Activated CD4-positive, alpha-beta T cell treated with anti-CD3 and anti-CD28 coated beads, Interleukin-2, amount 10 ng/mL, durations not matched to agents 24 days and 14 days (primary cell): ENCODE data around the gene GIMAP2. TPM values are rescaled to one million over a fixed set of nuclear protein-coding genes. Genes with fewer than 3 reads are reported as not detected.
A peak's percentile ranks its signal among the peaks of the same experiment; 100 is the strongest.

Experiments
- DNase-seq: peaks from one replicate; pipeline ENCODE4 v3.0.0; 2022
- H3K27ac Mint-ChIP-seq: one replicate; pipeline ENCODE4 v1.8.0; 2022; ENCODE audit warnings: mild to moderate bottlenecking, mixed read lengths
- H3K27me3 Mint-ChIP-seq: one replicate; pipeline ENCODE4 v1.8.0; 2022; ENCODE audit warnings: mixed read lengths
- H3K36me3 Mint-ChIP-seq: one replicate; pipeline ENCODE4 v1.8.0; 2022; ENCODE audit warnings: low read depth, mild to moderate bottlenecking, mixed read lengths
- H3K4me1 Mint-ChIP-seq: one replicate; pipeline ENCODE4 v1.8.0; 2021; ENCODE audit warnings: mixed read lengths
- H3K4me3 Mint-ChIP-seq: one replicate; pipeline ENCODE4 v1.8.0; 2022; ENCODE audit warnings: mild to moderate bottlenecking, moderate library complexity, mixed read lengths
- H3K9me3 Mint-ChIP-seq: one replicate; pipeline ENCODE4 v1.8.0; 2021; ENCODE audit warnings: mixed read lengths
- intact Hi-C: fragments of 100-400 bp; cut with micrococcal nuclease; formaldehyde crosslinking; loops from one replicate; pipeline ENCODE4 v1.15.1; 2023
- total RNA-seq: library from RNA; stranded (reverse); gene quantifications from 2 replicates; pipeline ENCODE4 v1.2.3, GENCODE V29; 2022

The GIMAP2 gene
- total RNA-seq, 1 donor from 2014 or later, result 28.2 TPM

GRCh38 chr7:150728011-150728410 lies 42.5 kb downstream of the GIMAP2 start:
- H3K27me3 Mint-ChIP-seq, result no peaks in the 10 kb centered on the region
- intact Hi-C loops, result no loop called here
- H3K27ac Mint-ChIP-seq, result no peak overlapping the region
- peaks cover 52% of the 10 kb centered on the region for H3K4me1 Mint-ChIP-seq
- H3K9me3 Mint-ChIP-seq, result peaks cover 23% of the 10 kb centered on the region
- peak; percentile 48 for DNase-seq
- H3K4me3 Mint-ChIP-seq, result no peak overlapping the region
- H3K36me3 Mint-ChIP-seq, result peaks cover 59% of the 10 kb centered on the region

- Mint-ChIP-seq H3K9me3 (peaks cover 23% of the 10 kb centered on the region), H3K27ac (peak overlapping the region; percentile 13)
Observed at GRCh38 chr7:150728609-150729008, 43.1 kb downstream of the GIMAP2 start.

GRCh38 chr7:150731916-150732315 lies 46.4 kb downstream of the GIMAP2 start:
- Mint-ChIP-seq H3K4me1 (peaks cover 70% of the 10 kb centered on the region), H3K36me3 (peaks cover 24% of the 10 kb centered on the region), H3K9me3 (peaks cover 17% of the 10 kb centered on the region), H3K27me3 (no peaks in the 10 kb centered on the region), H3K4me3 (peak overlapping the region; percentile 70), H3K27ac (peak overlapping the region; percentile 94)
- intact Hi-C loops, result loop anchor here (1.0 to 2.0 kb wide), 2 partner anchors 14 to 45 kb away; no protein-coding TSS in a partner anchor
- peak; percentile 80 for DNase-seq

More at GRCh38 chr7:150728609-150729008, 43.1 kb downstream of the GIMAP2 start:
- peaks cover 53% of the 10 kb centered on the region for H3K36me3 Mint-ChIP-seq
- no peak for DNase-seq
- H3K4me1 Mint-ChIP-seq, result peaks cover 52% of the 10 kb centered on the region
- no peak overlapping the region for H3K4me3 Mint-ChIP-seq
- intact Hi-C loops, result no loop called here
- no peaks in the 10 kb centered on the region for H3K27me3 Mint-ChIP-seq

GRCh38 chr7:150732786-150733481 lies 47.4 kb downstream of the GIMAP2 start:
- peak; percentile 73 for DNase-seq
- Mint-ChIP-seq H3K27ac (peak overlapping the region; percentile 94), H3K27me3 (no peaks in the 10 kb centered on the region), H3K9me3 (peaks cover 8% of the 10 kb centered on the region), H3K4me1 (peaks cover 64% of the 10 kb centered on the region), H3K4me3 (peak overlapping the region; percentile 70), H3K36me3 (peaks cover 17% of the 10 kb centered on the region)
- intact Hi-C loops, result loop anchor here (1.0 to 2.0 kb wide), 4 partner anchors 15 to 65 kb away; no protein-coding TSS in a partner anchor

GRCh38 chr7:150733482-150734095 lies 48.1 kb downstream of the GIMAP2 start:
- Mint-ChIP-seq H3K36me3 (peaks cover 16% of the 10 kb centered on the region), H3K27me3 (no peaks in the 10 kb centered on the region), H3K4me3 (peak overlapping the region; percentile 70), H3K27ac (peak overlapping the region; percentile 94), H3K4me1 (peaks cover 63% of the 10 kb centered on the region), H3K9me3 (peaks cover 3% of the 10 kb centered on the region)
- peak; percentile 59 for DNase-seq
- intact Hi-C loops, result loop anchor here (1.0 to 2.0 kb wide), 3 partner anchors 21 to 65 kb away; no protein-coding TSS in a partner anchor

GRCh38 chr7:150734254-150734653 lies 48.7 kb downstream of the GIMAP2 start:
- Mint-ChIP-seq H3K27me3 (no peaks in the 10 kb centered on the region), H3K4me1 (peaks cover 61% of the 10 kb centered on the region), H3K9me3 (no peaks in the 10 kb centered on the region), H3K4me3 (peak overlapping the region; percentile 89), H3K27ac (peak overlapping the region; percentile 94), H3K36me3 (peaks cover 17% of the 10 kb centered on the region)
- DNase-seq, result peak; percentile 71
- intact Hi-C loops, result no loop called here

- Mint-ChIP-seq H3K4me1 (peaks cover 66% of the 10 kb centered on the region), H3K36me3 (peaks cover 26% of the 10 kb centered on the region)
Observed at GRCh38 chr7:150735596-150736358, 50.3 kb downstream of the GIMAP2 start.

GRCh38 chr7:150736864-150737263 lies 51.4 kb downstream of the GIMAP2 start:
- Mint-ChIP-seq H3K27me3 (no peaks in the 10 kb centered on the region), H3K4me1 (peaks cover 68% of the 10 kb centered on the region), H3K9me3 (no peaks in the 10 kb centered on the region), H3K27ac (peak overlapping the region; percentile 94), H3K4me3 (peak overlapping the region; percentile 89), H3K36me3 (peaks cover 36% of the 10 kb centered on the region)
- DNase-seq, result peak; percentile 73
- intact Hi-C loops, result loop anchor here (1.0 to 5.0 kb wide), 3 partner anchors 105 to 289 kb away; partner anchors contain the start of gene GIMAP6

More at GRCh38 chr7:150735596-150736358, 50.3 kb downstream of the GIMAP2 start:
- intact Hi-C loops, result loop anchor here (5.0 kb wide), 2 partner anchors 103 to 148 kb away; partner anchors contain the start of gene GIMAP6
- H3K27ac Mint-ChIP-seq, result peak overlapping the region; percentile 94
- H3K27me3 Mint-ChIP-seq, result no peaks in the 10 kb centered on the region
- H3K4me3 Mint-ChIP-seq, result peak overlapping the region; percentile 89
- H3K9me3 Mint-ChIP-seq, result no peaks in the 10 kb centered on the region
- peak; percentile 65 for DNase-seq

GRCh38 chr7:150737265-150738055 lies 52.0 kb downstream of the GIMAP2 start, which contains the start of gene GIMAP5:
GIMAP5 (plus strand) TSS chr7:150737418; CDS start chr7:150740885, 3,467 bp downstream.
- DNase-seq, result peak; percentile 89
- peaks cover 42% of the 10 kb centered on the region for H3K36me3 Mint-ChIP-seq
- H3K4me1 Mint-ChIP-seq, result peaks cover 69% of the 10 kb centered on the region
- intact Hi-C loops, result loop anchor here (1.0 to 5.0 kb wide), 6 partner anchors 18 to 289 kb away; partner anchors contain the start of gene GIMAP6
- peak within 1 kb of the TSS; percentile 94 for H3K27ac Mint-ChIP-seq
- no peaks in the 10 kb centered on the region for H3K27me3 Mint-ChIP-seq
- H3K4me3 Mint-ChIP-seq, result peak within 1 kb of the TSS; percentile 89
- H3K9me3 Mint-ChIP-seq, result no peaks in the 10 kb centered on the region

GRCh38 chr7:150738092-150738491 lies 52.6 kb downstream of the GIMAP2 start:
- no peaks in the 10 kb centered on the region for H3K27me3 Mint-ChIP-seq
- H3K4me3 Mint-ChIP-seq, result peak overlapping the region; percentile 89
- intact Hi-C loops, result loop anchor here (1.0 to 5.0 kb wide), 5 partner anchors 17 to 223 kb away; partner anchors contain the start of gene GIMAP6
- peak; percentile 88 for DNase-seq
- H3K36me3 Mint-ChIP-seq, result peaks cover 49% of the 10 kb centered on the region
- peaks cover 69% of the 10 kb centered on the region for H3K4me1 Mint-ChIP-seq
- H3K27ac Mint-ChIP-seq, result peak overlapping the region; percentile 94
- H3K9me3 Mint-ChIP-seq, result no peaks in the 10 kb centered on the region

GRCh38 chr7:150738591-150739001 lies 53.1 kb downstream of the GIMAP2 start:
- Mint-ChIP-seq H3K9me3 (no peaks in the 10 kb centered on the region), H3K27ac (peak overlapping the region; percentile 94), H3K36me3 (peaks cover 54% of the 10 kb centered on the region), H3K4me1 (peaks cover 69% of the 10 kb centered on the region), H3K27me3 (no peaks in the 10 kb centered on the region), H3K4me3 (peak overlapping the region; percentile 89)
- intact Hi-C loops, result loop anchor here (1.0 to 5.0 kb wide), 5 partner anchors 17 to 223 kb away; partner anchors contain the start of gene GIMAP6
- no peak for DNase-seq

- Mint-ChIP-seq H3K27ac (peak overlapping the region; percentile 94), H3K36me3 (peaks cover 58% of the 10 kb centered on the region), H3K4me3 (peak overlapping the region; percentile 89), H3K27me3 (no peaks in the 10 kb centered on the region), H3K4me1 (peaks cover 68% of the 10 kb centered on the region), H3K9me3 (no peaks in the 10 kb centered on the region)
- intact Hi-C loops, result loop anchor here (2.0 to 5.0 kb wide), 3 partner anchors 107 to 170 kb away; partner anchors contain the start of gene GIMAP6
- peak; percentile 61 for DNase-seq
Observed at GRCh38 chr7:150739033-150739432, 53.5 kb downstream of the GIMAP2 start.
